ENCODE measurements around the gene OR2H1. TPM values are rescaled to one million over a fixed set of nuclear protein-coding genes. Genes with fewer than 3 reads are reported as not detected.

OR2H1 gene
- total RNA-seq, 1 donor from 2014 or later = not detected

GRCh38 chr6:29466241-29466640 lies 9.3 kb downstream of the OR2H1 start:
- DNase-seq (ENCODE audit: extremely low spot score, unreplicated experiment) = no peak
- Mint-ChIP-seq H3K9me3 (no peaks in the 10 kb centered on the region), H3K36me3 (no peaks in the 10 kb centered on the region), H3K4me3 (no peak overlapping the region), H3K27me3 (peaks cover 17% of the 10 kb centered on the region), H3K4me1 (ENCODE audit: unreplicated experiment) (no peaks in the 10 kb centered on the region), H3K27ac (no peak overlapping the region)
- no peak for TF ChIP-seq CTCF (conservative IDR thresholded peaks at IDR 0.05)

DNA sequence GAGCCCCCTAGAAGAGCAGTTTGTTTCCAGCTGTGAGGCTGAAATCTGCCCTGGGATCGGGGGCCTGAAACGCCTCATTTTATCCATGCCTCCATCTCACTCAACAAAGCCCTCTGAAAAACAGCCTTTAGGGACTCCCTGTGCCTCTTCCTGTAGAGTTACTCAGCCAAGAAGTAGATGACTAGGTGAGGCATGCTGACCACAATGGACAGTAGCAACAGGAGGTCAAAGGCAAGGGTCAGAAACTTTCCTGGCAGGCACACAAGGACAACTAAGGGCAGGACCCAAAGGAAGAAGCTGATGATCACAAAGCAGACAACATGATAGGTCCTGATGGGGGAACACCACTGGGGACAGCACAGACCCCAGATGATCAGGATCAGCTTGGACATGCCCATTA lies 18.0 kb downstream of the OR2H1 start:
- Mint-ChIP-seq H3K36me3 (no peaks in the 10 kb centered on the region), H3K4me1 (ENCODE audit: unreplicated experiment) (no peaks in the 10 kb centered on the region), H3K4me3 (no peak overlapping the region), H3K27me3 (peaks cover 18% of the 10 kb centered on the region), H3K9me3 (no peaks in the 10 kb centered on the region), H3K27ac (no peak overlapping the region)
- DNase-seq (ENCODE audit: extremely low spot score, unreplicated experiment) = no peak
- no peak for TF ChIP-seq CTCF (conservative IDR thresholded peaks at IDR 0.05)

GRCh38 chr6:29477923-29478450 lies 21.0 kb downstream of the OR2H1 start:
- Mint-ChIP-seq H3K9me3 (no peaks in the 10 kb centered on the region), H3K36me3 (no peaks in the 10 kb centered on the region), H3K4me3 (no peak overlapping the region), H3K27me3 (peaks cover 10% of the 10 kb centered on the region), H3K4me1 (ENCODE audit: unreplicated experiment) (no peaks in the 10 kb centered on the region), H3K27ac (no peak overlapping the region)
- DNase-seq (ENCODE audit: extremely low spot score, unreplicated experiment) = no peak
- TF ChIP-seq CTCF (conservative IDR thresholded peaks at IDR 0.05) = no peak

DNA sequence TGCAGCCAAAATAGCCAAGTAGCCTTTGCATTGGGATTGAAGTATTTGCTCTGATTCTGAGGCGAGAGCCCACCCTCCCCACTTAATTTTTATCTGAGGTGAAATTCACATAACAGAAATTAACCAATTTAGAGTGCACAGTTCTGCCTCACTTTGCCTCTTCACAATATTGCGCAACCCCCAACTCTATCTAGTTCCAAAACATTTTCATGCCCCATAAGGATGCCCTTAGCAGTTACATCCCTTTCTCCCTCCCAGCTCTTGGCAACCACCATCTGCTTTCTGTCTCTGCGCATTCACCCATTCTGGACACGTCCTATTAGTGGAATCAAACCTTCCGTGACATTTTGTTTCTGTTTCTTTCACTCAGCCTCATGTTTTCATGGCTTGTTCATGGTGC lies 21.8 kb downstream of the OR2H1 start:
- peaks cover 11% of the 10 kb centered on the region for H3K27me3 Mint-ChIP-seq
- H3K36me3 Mint-ChIP-seq = no peaks in the 10 kb centered on the region
- H3K4me3 Mint-ChIP-seq = no peak overlapping the region
- H3K27ac Mint-ChIP-seq = no peak overlapping the region
- no peaks in the 10 kb centered on the region for H3K4me1 Mint-ChIP-seq (ENCODE audit: unreplicated experiment)
- no peak for TF ChIP-seq CTCF (conservative IDR thresholded peaks at IDR 0.05)
- no peaks in the 10 kb centered on the region for H3K9me3 Mint-ChIP-seq
- no peak for DNase-seq (ENCODE audit: extremely low spot score, unreplicated experiment)

- H3K27ac Mint-ChIP-seq = no peak overlapping the region
- H3K4me3 Mint-ChIP-seq = no peak overlapping the region
- H3K27me3 Mint-ChIP-seq = peaks cover 11% of the 10 kb centered on the region
- H3K36me3 Mint-ChIP-seq = no peaks in the 10 kb centered on the region
- H3K4me1 Mint-ChIP-seq (ENCODE audit: unreplicated experiment) = no peaks in the 10 kb centered on the region
- DNase-seq (ENCODE audit: extremely low spot score, unreplicated experiment) = no peak
- H3K9me3 Mint-ChIP-seq = no peaks in the 10 kb centered on the region
- TF ChIP-seq CTCF (conservative IDR thresholded peaks at IDR 0.05) = no peak
These were observed 22.6 kb downstream of the OR2H1 start for GRCh38 chr6:29479560-29479959.

DNA sequence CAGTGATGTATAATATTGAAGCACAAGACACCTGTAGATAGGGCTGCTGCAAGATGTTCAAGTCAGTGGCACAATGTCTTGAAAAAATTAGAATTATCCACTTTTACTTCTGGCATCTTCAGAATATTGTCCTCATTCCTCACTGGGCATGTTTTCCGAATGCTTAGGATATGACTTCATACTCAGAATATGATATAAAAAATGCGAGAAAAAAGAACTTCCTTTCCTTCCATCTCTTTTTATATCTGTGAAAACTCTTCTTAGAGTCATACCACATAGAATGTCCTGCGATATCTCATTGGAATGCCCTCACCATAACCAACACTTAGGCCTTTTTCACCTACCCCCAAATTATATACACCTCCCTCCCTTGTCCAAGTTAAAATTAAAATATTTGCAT lies 26.2 kb downstream of the OR2H1 start:
- Mint-ChIP-seq H3K27ac (no peak overlapping the region), H3K4me3 (no peak overlapping the region)
- TF ChIP-seq CTCF (conservative IDR thresholded peaks at IDR 0.05) = no peak

More for the DNA sequence above, 26.2 kb downstream of the OR2H1 start:
- Mint-ChIP-seq H3K27me3 (peaks cover 13% of the 10 kb centered on the region), H3K36me3 (no peaks in the 10 kb centered on the region), H3K4me1 (ENCODE audit: unreplicated experiment) (no peaks in the 10 kb centered on the region), H3K9me3 (no peaks in the 10 kb centered on the region)
- no peak for DNase-seq (ENCODE audit: extremely low spot score, unreplicated experiment)

Measured in type B pancreatic cell (in vitro differentiated cells).